Cerebellar nuclear complex (tissue), 1 donor: ENCODE measurements around the gene SLC22A23.
"Not testable (repeated sequence)": the region's sequence is repeated elsewhere in the genome, so short reads cannot be mapped to it uniquely, and the experiment has no call there.

Experiments
- DNase-seq, 2 experiments: peaks; one replicate each; lab custom pipeline; 2025; lab: John Stamatoyannopoulos, UW

Gene SLC22A23

GRCh38 chr6:3384241-3385143 lies 72.4 kb downstream of the SLC22A23 start:
- no peak for DNase-seq

GRCh38 chr6:3383525-3383924 lies 73.3 kb downstream of the SLC22A23 start:
- no peak for DNase-seq

GRCh38 chr6:3382326-3383279 lies 74.2 kb downstream of the SLC22A23 start:
- DNase-seq: no peak

GRCh38 chr6:3381233-3381921 lies 75.5 kb downstream of the SLC22A23 start:
- DNase-seq: peak; percentile 65 to 88

- no peak for DNase-seq
Observed at GRCh38 chr6:3380344-3381232, 76.3 kb downstream of the SLC22A23 start.

GRCh38 chr6:3379482-3380060 lies 77.3 kb downstream of the SLC22A23 start:
- DNase-seq: no peak

GRCh38 chr6:3378808-3379207 lies 78.0 kb downstream of the SLC22A23 start:
- not testable (repeated sequence) for DNase-seq

- not testable (repeated sequence) for DNase-seq
Observed at GRCh38 chr6:3378398-3378782, 78.5 kb downstream of the SLC22A23 start.

- DNase-seq: no peak
Observed at GRCh38 chr6:3377536-3378397, 79.1 kb downstream of the SLC22A23 start.

GRCh38 chr6:3376893-3377535 lies 79.8 kb downstream of the SLC22A23 start:
- no peak for DNase-seq

GRCh38 chr6:3376064-3376463 lies 80.8 kb downstream of the SLC22A23 start:
- DNase-seq: no peak

- DNase-seq: no peak
Observed at GRCh38 chr6:3373597-3374203, 83.2 kb downstream of the SLC22A23 start.

- DNase-seq: no peak
Observed at GRCh38 chr6:3372912-3373554, 83.8 kb downstream of the SLC22A23 start.

- no peak for DNase-seq
Observed at GRCh38 chr6:3372184-3372846, 84.5 kb downstream of the SLC22A23 start.

GRCh38 chr6:3371222-3371949 lies 85.5 kb downstream of the SLC22A23 start:
- DNase-seq: no peak

- no peak for DNase-seq
Observed at GRCh38 chr6:3370361-3371221, 86.3 kb downstream of the SLC22A23 start.
